Calu3 (cell line): Measurements from ENCODE around the gene TMEM132D. TPM values are rescaled to one million over a fixed set of nuclear protein-coding genes. Genes with fewer than 3 reads are reported as not detected.

ENCODE experiments used
- BruUV-seq: library from RNA; stranded (reverse); fragments of 400-500 nt; replicated peaks from 2 replicates; lab custom pipeline; 2021; lab: Mats Ljungman, UMichigan
- CTCF ChIA-PET: fragments of 300-600 bp; sonication (Branson Sonifier 250); formaldehyde crosslinking; loops from one replicate; lab custom pipeline; 2022; ENCODE audit warnings: antibody characterized with exemption; lab: Charles Lee
- DNase-seq: peaks from one replicate; pipeline ENCODE4 v3.0.0; 2022
- H3K27ac Mint-ChIP-seq: one replicate; pipeline ENCODE4 v1.8.0; 2022; ENCODE audit warnings: mixed read lengths; ENCODE audit not compliant: unreplicated experiment
- H3K27me3 Mint-ChIP-seq: one replicate; pipeline ENCODE4 v1.8.0; 2022; ENCODE audit warnings: mixed read lengths; ENCODE audit not compliant: unreplicated experiment
- H3K36me3 Mint-ChIP-seq: one replicate; pipeline ENCODE4 v1.8.0; 2022; ENCODE audit warnings: mild to moderate bottlenecking, moderate library complexity, mixed read lengths; ENCODE audit not compliant: insufficient read depth, unreplicated experiment
- H3K4me1 Mint-ChIP-seq: one replicate; pipeline ENCODE4 v1.8.0; 2022; ENCODE audit warnings: mild to moderate bottlenecking, low read depth, mixed read lengths; ENCODE audit not compliant: unreplicated experiment
- H3K4me3 Mint-ChIP-seq: one replicate; pipeline ENCODE4 v1.8.0; 2022; ENCODE audit warnings: mild to moderate bottlenecking, low read depth, moderate library complexity, mixed read lengths; ENCODE audit not compliant: unreplicated experiment
- H3K9me3 Mint-ChIP-seq: one replicate; pipeline ENCODE4 v1.8.0; 2022; ENCODE audit warnings: low read depth, mixed read lengths; ENCODE audit not compliant: unreplicated experiment
- intact Hi-C: fragments of 100-400 bp; cut with micrococcal nuclease; formaldehyde crosslinking; loops from one replicate; pipeline ENCODE4 v1.10.0; 2022; ENCODE audit not compliant: unreplicated experiment
- total RNA-seq: library from RNA; stranded (reverse); gene quantifications from 2 replicates; pipeline ENCODE4 v1.2.3, GENCODE V29; 2022
- TF ChIP-seq, protein P1 (sequence below): fragments of 200-600 bp; IDR thresholded peaks from one replicate; pipeline ENCODE4 v1.8.0; 2022; ENCODE audit warnings: antibody characterized with exemption; ENCODE audit not compliant: unreplicated experiment

The TMEM132D gene
- total RNA-seq, 1 experiment from 2014 or later, result not detected

- intact Hi-C loops, result no loop called here
- Mint-ChIP-seq H3K27ac (no peak overlapping the region), H3K9me3 (peaks cover 17% of the 10 kb centered on the region), H3K27me3 (no peaks in the 10 kb centered on the region), H3K36me3 (no peaks in the 10 kb centered on the region), H3K4me1 (no peaks in the 10 kb centered on the region), H3K4me3 (no peak overlapping the region)
- DNase-seq, result no peak
- CTCF ChIA-PET, result interaction anchor here (1.1 kb wide), 1 partner anchor 9 kb away, joined by 4 read pairs; no protein-coding TSS in a partner anchor
- no TSS peak for BruUV-seq
- TF ChIP-seq, protein P1, sequence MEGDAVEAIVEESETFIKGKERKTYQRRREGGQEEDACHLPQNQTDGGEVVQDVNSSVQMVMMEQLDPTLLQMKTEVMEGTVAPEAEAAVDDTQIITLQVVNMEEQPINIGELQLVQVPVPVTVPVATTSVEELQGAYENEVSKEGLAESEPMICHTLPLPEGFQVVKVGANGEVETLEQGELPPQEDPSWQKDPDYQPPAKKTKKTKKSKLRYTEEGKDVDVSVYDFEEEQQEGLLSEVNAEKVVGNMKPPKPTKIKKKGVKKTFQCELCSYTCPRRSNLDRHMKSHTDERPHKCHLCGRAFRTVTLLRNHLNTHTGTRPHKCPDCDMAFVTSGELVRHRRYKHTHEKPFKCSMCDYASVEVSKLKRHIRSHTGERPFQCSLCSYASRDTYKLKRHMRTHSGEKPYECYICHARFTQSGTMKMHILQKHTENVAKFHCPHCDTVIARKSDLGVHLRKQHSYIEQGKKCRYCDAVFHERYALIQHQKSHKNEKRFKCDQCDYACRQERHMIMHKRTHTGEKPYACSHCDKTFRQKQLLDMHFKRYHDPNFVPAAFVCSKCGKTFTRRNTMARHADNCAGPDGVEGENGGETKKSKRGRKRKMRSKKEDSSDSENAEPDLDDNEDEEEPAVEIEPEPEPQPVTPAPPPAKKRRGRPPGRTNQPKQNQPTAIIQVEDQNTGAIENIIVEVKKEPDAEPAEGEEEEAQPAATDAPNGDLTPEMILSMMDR, result no peak
These were observed 701.6 kb downstream of the TMEM132D start for GRCh38 chr12:129202109-129202814.

- Mint-ChIP-seq H3K4me1 (no peaks in the 10 kb centered on the region), H3K9me3 (peaks cover 13% of the 10 kb centered on the region), H3K36me3 (no peaks in the 10 kb centered on the region), H3K27me3 (no peaks in the 10 kb centered on the region), H3K27ac (no peak overlapping the region), H3K4me3 (no peak overlapping the region)
- DNase-seq, result no peak
- TF ChIP-seq, protein P1, result no peak
- BruUV-seq, result no TSS peak
- CTCF ChIA-PET, result no interaction called here
- intact Hi-C loops, result no loop called here
These were observed 702.8 kb downstream of the TMEM132D start for GRCh38 chr12:129201029-129201428.

DNA sequence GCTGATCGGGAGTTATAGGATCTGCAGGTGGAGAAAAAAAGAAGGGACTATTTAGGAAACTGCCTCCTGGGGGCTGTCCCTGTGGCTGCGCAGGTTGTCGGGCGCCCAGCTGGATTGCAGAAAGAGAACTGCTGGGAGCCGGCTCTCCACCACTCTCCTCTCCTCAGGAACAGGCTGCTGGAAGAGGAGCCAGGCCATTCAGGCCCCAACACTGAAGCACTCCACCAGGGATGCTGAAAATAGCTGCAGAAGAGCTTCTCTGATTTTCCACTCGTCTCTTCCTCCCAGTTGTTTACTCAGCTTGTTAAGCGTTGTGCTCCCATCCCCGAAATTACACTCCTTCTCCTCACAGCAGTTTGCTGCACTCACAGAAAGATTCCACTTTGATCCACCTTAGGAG is 703.2 kb downstream of the TMEM132D start:
- no peaks in the 10 kb centered on the region for H3K36me3 Mint-ChIP-seq
- H3K27ac Mint-ChIP-seq, result no peak overlapping the region
- intact Hi-C loops, result no loop called here
- TF ChIP-seq, protein P1, result no peak
- H3K9me3 Mint-ChIP-seq, result peaks cover 10% of the 10 kb centered on the region
- no peak for DNase-seq
- H3K4me3 Mint-ChIP-seq, result no peak overlapping the region
- no TSS peak for BruUV-seq
- H3K27me3 Mint-ChIP-seq, result no peaks in the 10 kb centered on the region
- CTCF ChIA-PET, result no interaction called here
- no peaks in the 10 kb centered on the region for H3K4me1 Mint-ChIP-seq

- Mint-ChIP-seq H3K27me3 (no peaks in the 10 kb centered on the region), H3K4me3 (no peak overlapping the region), H3K36me3 (no peaks in the 10 kb centered on the region), H3K9me3 (peaks cover 11% of the 10 kb centered on the region), H3K27ac (no peak overlapping the region), H3K4me1 (no peaks in the 10 kb centered on the region)
- CTCF ChIA-PET, result no interaction called here
- TF ChIP-seq, protein P1, result no peak
- DNase-seq, result no peak
- BruUV-seq, result no TSS peak
- intact Hi-C loops, result no loop called here
These were observed 706.9 kb downstream of the TMEM132D start for GRCh38 chr12:129196927-129197326.
